Sigmoid colon (tissue), 7 donors: ENCODE measurements around the gene SEMA4B. TPM values are rescaled to one million over a fixed set of nuclear protein-coding genes. Genes with fewer than 3 reads are reported as not detected.
A peak's percentile ranks its signal among the peaks of the same experiment; 100 is the strongest.
"Not testable (repeated sequence)": the region's sequence is repeated elsewhere in the genome, so short reads cannot be mapped to it uniquely, and the experiment has no call there.

ENCODE experiments used
- DNase-seq: peaks from one replicate; pipeline ENCODE4 v3.0.0-alpha.2; 2019
- H3K27ac ChIP-seq, 4 donors: fragments of 200-600 bp; sonication (generic); one replicate each; pipeline ENCODE4 v1.5.1; 2016 to 2019; ENCODE audit warnings: mild to moderate bottlenecking in 1 of 4
- H3K27me3 ChIP-seq, 3 donors: fragments of 200-600 bp; sonication (generic); one replicate each; pipeline ENCODE4 v1.5.1; 2019; ENCODE audit warnings: mild to moderate bottlenecking in 1 of 3
- H3K36me3 ChIP-seq, 4 donors: fragments of 200-600 bp; sonication (generic); one replicate each; pipeline ENCODE4 v1.5.1; 2016 to 2019
- H3K4me1 ChIP-seq, 4 donors: fragments of 200-600 bp; sonication (generic); one replicate each; pipeline ENCODE4 v1.5.1; 2017 to 2019
- H3K4me3 ChIP-seq, 4 donors: fragments of 200-600 bp; sonication (generic); one replicate each; pipeline ENCODE4 v1.5.1; 2017 to 2019; ENCODE audit warnings: mild to moderate bottlenecking in 2 of 4, moderate library complexity in 1 of 4
- H3K9me3 ChIP-seq, 4 donors: fragments of 200-600 bp in 3 of 4; sonication (generic) in 3 of 4; one replicate each; pipeline versions ENCODE4 v1.5.1 to v1.6.1; 2013 to 2019
- EP300 ChIP-seq, 4 donors: sonication (generic); formaldehyde crosslinking; IDR thresholded peaks; one replicate each; pipeline ENCODE4 v1.6.1; 2017; ENCODE audit warnings: antibody characterized with exemption in 4 of 4
- POLR2A ChIP-seq, 2 donors: fragments of 450-650 bp; IDR thresholded peaks; one replicate each; pipeline ENCODE4 v1.6.1; 2016; ENCODE audit warnings: antibody characterized with exemption in 2 of 2, mild to moderate bottlenecking in 2 of 2, moderate library complexity in 2 of 2
- POLR2AphosphoS5 ChIP-seq, 4 donors: sonication (generic); formaldehyde crosslinking; IDR thresholded peaks; one replicate each; pipeline ENCODE4 v1.6.1; 2017; ENCODE audit warnings: antibody characterized with exemption in 4 of 4
- WGBS, 2 donors: extraction: QIAGEN DNeasy Blood & Tissue Kit; methylation state at CpG; one replicate each; pipeline ENCODE4 v1.1.7; 2013; 5-methylcytosine and 5-hydroxymethylcytosine counted together
- intact Hi-C: fragments of 100-400 bp; cut with DNase I; formaldehyde crosslinking; loops from one replicate; pipeline ENCODE4 v1.15.1; 2023
- polyA plus RNA-seq, 3 donors: library from polyadenylated mRNA; stranded (reverse); fragments of 200-250 nt; gene quantifications; one replicate each; pipeline ENCODE4 v1.2.3, GENCODE V29; 2013
- total RNA-seq, 4 donors: library from RNA; depleted of rRNA; stranded (reverse); fragments of >200 nt; gene quantifications; one replicate each; pipeline ENCODE4 v1.1.0, GENCODE V29; 2016
- TF ChIP-seq, protein P1 (sequence below), 4 experiments: fragments of 450-650 bp in 3 of 4; fragments of 200-600 bp in 1 of 4; IDR thresholded peaks; one replicate each; pipeline ENCODE4 v1.5.1; 2016 to 2019; ENCODE audit warnings: antibody characterized with exemption in 4 of 4, mild to moderate bottlenecking in 3 of 4, moderate library complexity in 2 of 4
- donor health status: healthy with polysubstance abuse.
- donor health status: Bipolar disorder and iron deficiency.
- donor health status: healthy.

Gene SEMA4B
- total and polyA plus RNA-seq, 7 donors: 10.6 to 94.5 (median 50.7) TPM

DNA sequence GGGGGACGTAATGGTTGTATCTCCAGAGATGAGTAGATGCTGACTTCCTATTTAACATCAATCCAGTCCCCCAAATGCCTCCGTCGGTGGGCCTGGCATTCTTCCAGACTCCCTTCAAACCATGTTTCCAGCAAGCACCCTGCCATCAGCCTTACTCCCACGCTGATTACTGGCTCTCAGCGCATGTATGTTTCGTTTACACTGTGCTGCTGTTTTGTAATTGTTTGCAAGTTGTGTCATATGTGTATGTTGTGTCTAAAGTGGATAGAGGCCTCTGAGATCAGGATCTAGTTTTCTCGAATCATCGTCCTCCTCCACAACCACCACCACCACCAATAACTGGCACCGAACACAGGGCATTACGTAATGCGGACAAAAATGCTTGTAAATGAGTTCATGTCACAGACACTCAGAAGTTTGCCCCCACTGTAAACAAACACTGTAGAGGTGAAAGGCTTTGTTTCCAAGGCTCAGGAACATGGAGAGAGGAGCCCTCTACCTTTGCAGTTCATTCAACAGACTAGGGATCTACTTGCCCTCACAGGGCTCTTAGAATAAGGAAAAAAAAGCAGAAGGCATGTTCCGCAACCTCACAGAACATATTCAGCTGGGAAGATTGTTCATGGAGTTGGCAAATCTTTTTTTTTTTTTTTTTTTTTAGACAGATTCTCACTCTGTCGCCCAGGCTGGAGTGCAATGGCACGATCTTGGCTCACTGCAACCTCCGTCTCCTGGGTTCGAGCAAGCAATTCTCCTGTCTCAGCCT, 46.1 kb upstream of the SEMA4B start:
- no peaks in the 10 kb centered on the region for H3K27me3 ChIP-seq
- no peaks in the 10 kb centered on the region for H3K36me3 ChIP-seq
- TF ChIP-seq POLR2AphosphoS5 (IDR thresholded peaks at IDR 0.05) (peak in 3 of 4 donors; percentile 33 to 63 (median 50)), EP300 (IDR thresholded peaks at IDR 0.05) (no peak), POLR2A (IDR thresholded peaks at IDR 0.05) (no peak)
- TF ChIP-seq, protein P1, sequence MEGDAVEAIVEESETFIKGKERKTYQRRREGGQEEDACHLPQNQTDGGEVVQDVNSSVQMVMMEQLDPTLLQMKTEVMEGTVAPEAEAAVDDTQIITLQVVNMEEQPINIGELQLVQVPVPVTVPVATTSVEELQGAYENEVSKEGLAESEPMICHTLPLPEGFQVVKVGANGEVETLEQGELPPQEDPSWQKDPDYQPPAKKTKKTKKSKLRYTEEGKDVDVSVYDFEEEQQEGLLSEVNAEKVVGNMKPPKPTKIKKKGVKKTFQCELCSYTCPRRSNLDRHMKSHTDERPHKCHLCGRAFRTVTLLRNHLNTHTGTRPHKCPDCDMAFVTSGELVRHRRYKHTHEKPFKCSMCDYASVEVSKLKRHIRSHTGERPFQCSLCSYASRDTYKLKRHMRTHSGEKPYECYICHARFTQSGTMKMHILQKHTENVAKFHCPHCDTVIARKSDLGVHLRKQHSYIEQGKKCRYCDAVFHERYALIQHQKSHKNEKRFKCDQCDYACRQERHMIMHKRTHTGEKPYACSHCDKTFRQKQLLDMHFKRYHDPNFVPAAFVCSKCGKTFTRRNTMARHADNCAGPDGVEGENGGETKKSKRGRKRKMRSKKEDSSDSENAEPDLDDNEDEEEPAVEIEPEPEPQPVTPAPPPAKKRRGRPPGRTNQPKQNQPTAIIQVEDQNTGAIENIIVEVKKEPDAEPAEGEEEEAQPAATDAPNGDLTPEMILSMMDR (IDR thresholded peaks at IDR 0.05): no peak
- H3K9me3 ChIP-seq: no peaks in the 10 kb centered on the region
- H3K4me3 ChIP-seq: no peak overlapping the region
- DNase-seq: peak; percentile 78
- peaks cover 0 to 51% (median 36%) of the 10 kb centered on the region in 4 donors for H3K4me1 ChIP-seq
- WGBS, 2 donors: 46 to 74% methylated on average over 16 of the region's 16 CpGs
- H3K27ac ChIP-seq: peak overlapping the region; percentile 17 to 72 (median 64)
- intact Hi-C loops: loop anchor here (5.0 kb wide), 1 partner anchor 53 kb away; the partner anchor contains the start of gene IDH2

DNA sequence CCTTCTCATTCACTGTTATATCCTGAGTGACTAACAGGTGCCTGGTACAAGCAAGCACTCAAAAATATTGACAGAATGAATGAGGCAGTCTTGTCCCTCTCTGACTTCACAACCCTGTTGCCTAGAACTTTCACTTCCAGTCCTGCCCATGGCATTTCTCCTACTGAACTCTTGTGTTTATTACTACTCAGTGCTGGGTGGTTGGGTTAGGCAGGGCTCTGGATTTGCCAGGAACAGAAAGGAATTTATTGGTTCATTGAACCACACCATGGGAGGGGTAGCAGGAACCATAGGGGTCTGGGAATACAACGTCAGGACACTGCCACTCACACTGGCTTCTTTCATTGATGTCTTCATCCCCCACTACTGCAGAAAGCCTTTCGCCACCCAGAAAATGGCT, 41.9 kb upstream of the SEMA4B start:
- TF ChIP-seq EP300 (IDR thresholded peaks at IDR 0.05) (no peak), POLR2AphosphoS5 (IDR thresholded peaks at IDR 0.05) (peak; percentile 25 to 54 (median 39))
- DNase-seq: no peak
- intact Hi-C loops: no loop called here
- Histone ChIP-seq H3K27ac (peak overlapping the region; percentile 79 to 87 (median 84)), H3K9me3 (no peaks in the 10 kb centered on the region), H3K27me3 (no peaks in the 10 kb centered on the region), H3K36me3 (no peaks in the 10 kb centered on the region), H3K4me1 (peaks cover 0 to 39% (median 29%) of the 10 kb centered on the region in 4 donors), H3K4me3 (no peak overlapping the region)
- WGBS, 2 donors: 56 to 84% methylated on average over 2 of the region's 2 CpGs

DNA sequence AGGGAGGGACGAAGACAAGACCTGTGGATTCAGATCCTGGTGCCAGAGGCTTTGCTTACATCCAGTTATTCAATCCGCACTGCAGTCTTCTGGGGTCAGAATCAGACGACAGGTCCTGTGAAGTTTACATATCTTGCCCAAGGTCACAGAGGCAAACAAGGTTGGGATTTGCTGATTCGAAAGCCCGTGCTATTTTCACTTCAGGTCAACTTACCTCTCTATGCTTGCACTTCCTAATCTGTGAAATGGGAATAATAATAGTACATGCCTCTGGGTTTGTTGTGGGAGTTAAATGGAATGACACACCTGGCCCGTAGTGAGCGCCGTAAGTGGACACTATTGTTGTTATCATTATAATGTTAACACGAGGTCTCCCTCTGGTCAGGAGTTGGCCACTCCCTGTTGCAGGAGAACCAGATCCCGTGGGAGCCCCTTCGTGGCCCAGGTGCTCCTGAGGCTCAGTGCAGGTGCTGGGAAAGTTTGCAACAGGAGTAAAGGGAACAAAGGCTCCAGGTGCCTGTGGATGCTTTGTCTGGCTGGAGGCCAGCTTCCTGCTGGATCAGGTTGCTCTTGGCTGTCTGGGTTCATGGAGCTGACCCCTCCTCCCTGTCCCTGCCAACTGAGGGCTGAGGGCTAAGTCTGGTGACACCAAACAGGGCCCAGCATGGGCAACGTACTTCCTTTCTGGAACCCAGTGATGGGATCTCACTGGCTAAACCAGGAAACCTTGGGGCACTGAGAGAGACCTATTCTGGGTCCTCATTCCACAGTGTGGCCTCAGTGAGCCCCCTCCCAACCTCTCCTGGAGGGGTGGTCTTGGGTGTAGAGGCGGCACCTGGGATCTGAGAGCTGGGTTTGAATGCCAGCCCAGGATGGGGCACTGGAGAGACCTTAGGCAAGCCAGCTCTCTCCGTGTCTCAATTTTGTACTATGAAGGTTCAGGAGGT, 40.1 kb upstream of the SEMA4B start:
- Histone ChIP-seq H3K27ac (peak overlapping the region in 3 of 4 donors; percentile 82 to 87 (median 85)), H3K9me3 (no peaks in the 10 kb centered on the region), H3K27me3 (no peaks in the 10 kb centered on the region), H3K4me3 (no peak overlapping the region), H3K36me3 (no peaks in the 10 kb centered on the region), H3K4me1 (peaks cover 0 to 35% (median 32%) of the 10 kb centered on the region in 4 donors)
- TF ChIP-seq, protein P1 (IDR thresholded peaks at IDR 0.05): no peak
- TF ChIP-seq POLR2AphosphoS5 (IDR thresholded peaks at IDR 0.05): no peak
- TF ChIP-seq POLR2A (IDR thresholded peaks at IDR 0.05): no peak
- TF ChIP-seq EP300 (IDR thresholded peaks at IDR 0.05): no peak
- WGBS, 2 donors: 31 to 69% methylated on average over 14 of the region's 14 CpGs
- intact Hi-C loops: no loop called here
- no peak for DNase-seq

DNA sequence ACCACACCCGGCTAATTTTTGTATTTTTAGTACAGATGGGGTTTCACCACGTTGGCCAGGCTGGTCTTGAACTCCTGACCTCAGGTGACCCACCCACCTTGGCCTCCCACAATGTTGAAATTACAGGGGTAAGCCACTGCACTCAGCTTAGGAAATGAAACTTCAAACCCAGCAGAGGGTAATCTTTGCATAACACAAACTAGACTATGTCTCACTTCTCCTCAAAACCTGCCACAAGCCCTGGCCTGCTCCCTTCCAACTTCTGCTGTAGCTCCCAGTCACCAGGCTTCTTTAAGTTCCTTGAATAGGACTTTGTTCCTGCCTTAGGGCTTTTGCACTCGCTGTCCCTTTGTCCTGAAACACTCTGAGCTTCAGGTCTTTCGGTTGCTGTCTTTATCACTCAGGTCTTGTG, 39.2 kb upstream of the SEMA4B start:
- Histone ChIP-seq H3K27ac (peak overlapping the region in 2 of 4 donors; percentile 8 to 82), H3K4me3 (no peak overlapping the region), H3K9me3 (no peaks in the 10 kb centered on the region), H3K27me3 (no peaks in the 10 kb centered on the region), H3K4me1 (peaks cover 0 to 38% (median 34%) of the 10 kb centered on the region in 4 donors), H3K36me3 (no peaks in the 10 kb centered on the region)
- intact Hi-C loops: no loop called here
- WGBS, 2 donors: 21 to 56% methylated on average over 4 of the region's 4 CpGs
- TF ChIP-seq POLR2AphosphoS5 (IDR thresholded peaks at IDR 0.05) (no peak), POLR2A (IDR thresholded peaks at IDR 0.05) (no peak), EP300 (IDR thresholded peaks at IDR 0.05) (no peak)
- TF ChIP-seq, protein P1 (IDR thresholded peaks at IDR 0.05): no peak
- DNase-seq: no peak

DNA sequence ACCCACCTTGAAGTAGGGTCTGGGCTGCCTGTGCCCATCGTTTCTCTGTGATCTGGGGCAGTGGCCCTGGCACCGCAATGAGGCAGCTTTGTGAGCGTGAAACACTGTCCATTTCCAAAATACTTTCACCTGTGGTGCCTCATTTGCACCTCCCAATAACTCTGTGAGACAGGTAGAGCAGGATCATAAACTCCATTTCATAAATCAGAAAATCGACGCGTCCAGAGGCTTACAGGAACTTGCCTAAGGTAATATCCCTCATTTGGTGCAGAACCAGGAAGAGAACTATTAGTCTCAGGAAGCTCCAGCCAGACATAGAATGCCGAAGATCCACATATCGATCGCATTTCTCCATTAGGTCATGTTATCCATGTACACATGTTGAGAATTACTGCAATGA, 38.2 kb upstream of the SEMA4B start:
- no peaks in the 10 kb centered on the region for H3K9me3 ChIP-seq
- H3K4me3 ChIP-seq: no peak overlapping the region
- H3K27ac ChIP-seq: no peak overlapping the region
- no peak for DNase-seq
- H3K4me1 ChIP-seq: peaks cover 0 to 37% (median 34%) of the 10 kb centered on the region in 4 donors
- WGBS, 2 donors: 32 to 71% methylated on average over 9 of the region's 9 CpGs
- intact Hi-C loops: no loop called here
- H3K27me3 ChIP-seq: no peaks in the 10 kb centered on the region
- H3K36me3 ChIP-seq: no peaks in the 10 kb centered on the region
- TF ChIP-seq EP300 (IDR thresholded peaks at IDR 0.05): no peak
- TF ChIP-seq POLR2A (IDR thresholded peaks at IDR 0.05): no peak
- TF ChIP-seq, protein P1 (IDR thresholded peaks at IDR 0.05): no peak
- no peak for TF ChIP-seq POLR2AphosphoS5 (IDR thresholded peaks at IDR 0.05)

DNA sequence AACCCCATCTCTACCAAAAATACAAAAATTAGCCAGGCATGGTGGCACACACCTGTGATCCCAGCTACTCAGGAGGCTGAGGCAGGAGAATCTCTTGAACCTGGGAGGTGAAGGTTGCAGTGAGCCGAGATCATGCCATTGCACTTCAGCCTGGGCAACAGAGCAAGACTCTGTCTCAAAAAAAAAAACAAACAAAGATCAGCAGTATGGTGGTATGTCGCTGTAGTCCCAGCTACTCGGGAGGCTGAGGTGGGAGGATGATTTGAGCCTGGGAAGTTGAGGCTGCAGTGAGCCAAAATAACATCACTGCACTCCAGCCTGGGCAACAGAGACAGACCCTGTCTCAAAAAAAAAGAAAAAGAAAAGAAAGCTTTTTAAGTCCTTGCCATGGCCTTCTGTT, 36.9 kb upstream of the SEMA4B start:
- H3K36me3 ChIP-seq, H3K4me3 ChIP-seq, intact Hi-C loops, H3K9me3 ChIP-seq, H3K27me3 ChIP-seq, DNase-seq: not testable (repeated sequence)
- peak overlapping the region in 3 of 4 donors; percentile 9 to 84 (median 70) for H3K27ac ChIP-seq
- WGBS, 2 donors: 93 to 97% methylated on average over 3 of the region's 3 CpGs
- H3K4me1 ChIP-seq: peaks cover 0 to 24% (median 21%) of the 10 kb centered on the region in 4 donors
